ENCODE measurements around the gene PHRF1.

DNA sequence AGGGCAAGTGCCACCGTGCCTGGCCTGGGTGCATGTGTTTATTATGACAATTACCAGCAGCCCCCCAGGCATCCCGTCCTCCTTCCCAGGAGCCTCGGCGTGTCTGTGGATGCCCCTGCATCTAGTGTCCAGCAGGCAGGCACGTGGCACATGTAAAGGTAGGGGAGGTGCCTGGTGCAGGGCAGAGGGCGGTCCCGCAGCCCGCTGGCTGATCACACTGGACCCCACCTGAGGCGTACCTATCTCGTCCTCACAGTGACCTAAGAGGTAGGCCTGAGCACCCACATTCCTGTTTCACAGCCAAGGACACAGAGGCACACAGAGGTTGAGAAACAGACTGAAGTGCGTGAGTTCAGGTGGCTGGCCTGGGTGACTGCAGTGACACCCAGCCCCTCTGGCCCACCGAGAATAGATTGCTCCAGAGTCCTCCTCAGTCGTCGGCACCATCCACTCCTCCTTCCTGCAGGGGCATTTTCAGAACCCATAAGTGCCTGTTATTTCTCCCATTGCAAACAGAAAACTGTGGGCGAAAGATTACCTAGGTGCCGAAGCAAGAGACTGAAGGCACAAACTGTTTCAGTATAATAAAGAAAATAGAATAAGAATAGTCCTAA, 3.0 kb upstream of the PHRF1 start:
- TF ChIP-seq, protein P1, sequence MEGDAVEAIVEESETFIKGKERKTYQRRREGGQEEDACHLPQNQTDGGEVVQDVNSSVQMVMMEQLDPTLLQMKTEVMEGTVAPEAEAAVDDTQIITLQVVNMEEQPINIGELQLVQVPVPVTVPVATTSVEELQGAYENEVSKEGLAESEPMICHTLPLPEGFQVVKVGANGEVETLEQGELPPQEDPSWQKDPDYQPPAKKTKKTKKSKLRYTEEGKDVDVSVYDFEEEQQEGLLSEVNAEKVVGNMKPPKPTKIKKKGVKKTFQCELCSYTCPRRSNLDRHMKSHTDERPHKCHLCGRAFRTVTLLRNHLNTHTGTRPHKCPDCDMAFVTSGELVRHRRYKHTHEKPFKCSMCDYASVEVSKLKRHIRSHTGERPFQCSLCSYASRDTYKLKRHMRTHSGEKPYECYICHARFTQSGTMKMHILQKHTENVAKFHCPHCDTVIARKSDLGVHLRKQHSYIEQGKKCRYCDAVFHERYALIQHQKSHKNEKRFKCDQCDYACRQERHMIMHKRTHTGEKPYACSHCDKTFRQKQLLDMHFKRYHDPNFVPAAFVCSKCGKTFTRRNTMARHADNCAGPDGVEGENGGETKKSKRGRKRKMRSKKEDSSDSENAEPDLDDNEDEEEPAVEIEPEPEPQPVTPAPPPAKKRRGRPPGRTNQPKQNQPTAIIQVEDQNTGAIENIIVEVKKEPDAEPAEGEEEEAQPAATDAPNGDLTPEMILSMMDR (IDR thresholded peaks at IDR 0.05; ENCODE audit: insufficient read depth, low read depth, low read length), result no peak
- no peak for TF ChIP-seq EZH2 (IDR thresholded peaks at IDR 0.05; ENCODE audit: insufficient read depth, low read length)
